ENCODE measurements around the gene TRPM8. TPM values are rescaled to one million over a fixed set of nuclear protein-coding genes. Genes with fewer than 3 reads are reported as not detected.

Gene TRPM8
- total and polyA plus RNA-seq, 2 of the 8 experiments (the other 6 are each of a cell fraction or from before 2014, with no cell fraction given), result 0.18 to 0.54 TPM

DNA sequence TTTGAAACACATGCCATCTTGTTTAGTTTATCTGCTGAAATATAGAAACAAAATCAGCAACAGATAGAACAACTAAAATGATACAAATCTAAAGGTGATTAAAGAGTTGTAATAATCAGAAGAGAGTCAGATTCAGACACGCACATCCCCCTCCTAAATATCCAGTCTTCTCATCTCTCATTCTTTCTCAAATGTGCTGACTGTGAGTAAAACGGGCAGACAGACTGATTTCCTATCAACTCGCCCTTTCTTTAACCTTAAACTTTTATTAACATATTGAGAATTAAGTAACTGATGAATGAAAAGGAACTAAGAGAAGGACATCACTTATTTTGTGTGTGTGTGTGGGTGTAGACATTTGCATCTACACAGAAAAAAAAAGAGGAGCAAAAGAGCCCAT lies 98.7 kb downstream of the TRPM8 start:
- Histone ChIP-seq H3K9ac (replicated peaks in 1 of 4; ENCODE audit: extremely low read depth in 1 of 4, low read depth in 3 of 4, low read length in 3 of 4) (no peak overlapping the region), H2BK5ac (ENCODE audit: low read depth, low read length) (no peak overlapping the region), H3K23me2 (ENCODE audit: low read depth, low read length) (no peaks in the 10 kb centered on the region), H4K20me1 (replicated peaks in 1 of 2; ENCODE audit: control insufficient read depth in 1 of 2, insufficient read depth in 2 of 2, low read length in 2 of 2) (no peaks in the 10 kb centered on the region), H3K4ac (replicated peaks; ENCODE audit: insufficient read length, low read depth, low read length) (no peak overlapping the region), H2BK120ac (replicated peaks; ENCODE audit: low read depth, low read length) (no peak overlapping the region), H3K18ac (ENCODE audit: extremely low read depth, low read length) (no peak overlapping the region), H3K4me2 (ENCODE audit: insufficient read depth in 1 of 2, low read depth in 2 of 2, low read length in 2 of 2) (no peak overlapping the region), H3K79me2 (ENCODE audit: control insufficient read depth in 1 of 2, insufficient read depth in 2 of 2, low read length in 2 of 2) (no peaks in the 10 kb centered on the region), H3K56ac (replicated peaks; ENCODE audit: insufficient read length, low read depth, low read length) (no peak overlapping the region), H3K4me3 (ENCODE audit: extremely low read depth in 1 of 4, insufficient read depth in 2 of 4, low read depth in 3 of 4, low read length in 4 of 4) (no peak overlapping the region), H2AK5ac (ENCODE audit: low read depth, low read length) (no peak overlapping the region), H2AFZ (ENCODE audit: low read length) (no peak overlapping the region), H4K5ac (ENCODE audit: insufficient read length, low read depth, low read length) (no peak overlapping the region), H4K91ac (replicated peaks; ENCODE audit: insufficient read length, low read length) (no peak overlapping the region), H3K23ac (ENCODE audit: insufficient read length) (no peak overlapping the region), H3K27me3 (replicated peaks in 1 of 4; ENCODE audit: control insufficient read depth in 3 of 4, extremely low read depth in 1 of 4, insufficient read depth in 3 of 4, low read length in 3 of 4) (no peaks in the 10 kb centered on the region), H3K36me3 (ENCODE audit: control insufficient read depth in 2 of 4, insufficient read depth in 4 of 4, low read length in 3 of 4) (no peaks in the 10 kb centered on the region), H3K79me1 (ENCODE audit: low read depth, low read length) (no peaks in the 10 kb centered on the region), H3K4me1 (replicated peaks in 1 of 4; ENCODE audit: control insufficient read depth in 3 of 4, insufficient read depth in 4 of 4, low read length in 3 of 4) (no peaks in the 10 kb centered on the region), H3K9me3 (ENCODE audit: insufficient read depth in 2 of 2, low read depth in 1 of 2, low read length in 1 of 2) (no peaks in the 10 kb centered on the region), H2BK12ac (ENCODE audit: low read depth, low read length) (no peak overlapping the region), H4K8ac (ENCODE audit: extremely low read depth, insufficient read depth, low read length) (no peak overlapping the region), H2BK20ac (ENCODE audit: low read length) (no peak overlapping the region), H2BK15ac (ENCODE audit: low read length) (no peak overlapping the region), H3K27ac (ENCODE audit: low read depth, low read length) (no peak overlapping the region), H3K14ac (ENCODE audit: insufficient read length) (no peak overlapping the region)
- FAIRE-seq (no peak), DNase-seq (ENCODE audit: low read depth in 1 of 2, low spot score in 2 of 2) (no peak)
- ChIA-PET POLR2A (ENCODE audit: partially characterized antibody) (no interaction called here), CTCF (ENCODE audit: partially characterized antibody) (no interaction called here)
- TF ChIP-seq YY1 (IDR thresholded peaks at IDR 0.05; ENCODE audit: low read depth, low read length), result no peak
- TF ChIP-seq EGR1 (IDR thresholded peaks at IDR 0.05; ENCODE audit: borderline replicate concordance, low read depth, low read length), result no peak
- TF ChIP-seq CTCF (IDR thresholded peaks at IDR 0.05; ENCODE audit: control extremely low read depth in 1 of 3, insufficient read depth in 1 of 3, low read depth in 1 of 3, low read length in 3 of 3), result no peak
- no peak for TF ChIP-seq CREB1 (IDR thresholded peaks at IDR 0.05)
- TF ChIP-seq MAFK (IDR thresholded peaks at IDR 0.05; ENCODE audit: low read depth, low read length), result peak; percentile 55; the same call in 1 of the 2 replicates
- WGBS, 2 experiments (ENCODE audit: extremely low coverage in 1 of 2, insufficient coverage in 1 of 2, insufficient read length in 1 of 2, insufficient replicate concordance in 2 of 2, low coverage in 1 of 2, low lambda C conversion rate in 2 of 2, missing lambda C conversion rate in 1 of 2), result 93% methylated on average over 3 of the region's 3 CpGs; no CpG with 5 or more reads in 1 of the 2 experiments
